IMR-90 (cell line): ENCODE results near the gene CADM2. TPM values are rescaled to one million over a fixed set of nuclear protein-coding genes. Genes with fewer than 3 reads are reported as not detected.

ENCODE experiments used
- ATAC-seq: fragments of 200-7000 bp; cut with Tn5 transposase; 2 replicates; pipeline ENCODE4 v1.9.1; 2020; ENCODE audit warnings: low read depth, mild to moderate bottlenecking, moderate library complexity
- BruUV-seq: library from RNA; stranded (reverse); fragments of 400-500 nt; replicated peaks from 2 replicates; lab custom pipeline; 2021; lab: Mats Ljungman, UMichigan
- CTCF ChIA-PET: fragments of 300-600 bp; formaldehyde crosslinking; extraction: SDS; loops from one replicate; lab custom pipeline; 2021; ENCODE audit warnings: antibody characterized with exemption; lab: Yijun Ruan, JAX
- POLR2A ChIA-PET: fragments of 300-600 bp; sonication (Branson Sonifier 250); formaldehyde crosslinking; loops from one replicate; lab custom pipeline; 2022; ENCODE audit warnings: antibody characterized with exemption; ENCODE audit not compliant: unreplicated experiment; lab: Charles Lee
- DNase-seq: peaks from one replicate; pipeline ENCODE4 v3.0.0; 2013
- H2AFZ ChIP-seq: replicated peaks from 2 replicates; pipeline ENCODE3; 2013; ENCODE audit warnings: low read length, mild to moderate bottlenecking; ENCODE audit not compliant: poor library complexity
- H2AK5ac ChIP-seq: 2 replicates; pipeline ENCODE4 v1.6.1; 2013; ENCODE audit warnings: low read depth, low read length, inconsistent platforms
- H2AK9ac ChIP-seq: replicated peaks from 2 replicates; pipeline ENCODE3; 2013; ENCODE audit warnings: mild to moderate bottlenecking, low read depth, low read length, moderate library complexity; ENCODE audit not compliant: poor library complexity
- H2BK120ac ChIP-seq: 2 replicates; pipeline ENCODE4 v1.6.1; 2013; ENCODE audit warnings: low read depth, low read length, inconsistent platforms
- H2BK15ac ChIP-seq: 3 replicates; pipeline ENCODE4 v1.6.1; 2013; ENCODE audit warnings: low read depth, low read length, inconsistent platforms
- H2BK20ac ChIP-seq: 2 replicates; pipeline ENCODE4 v1.6.1; 2013; ENCODE audit warnings: low read depth, mild to moderate bottlenecking, inconsistent platforms, low read length, moderate library complexity
- H2BK5ac ChIP-seq: 2 replicates; pipeline ENCODE4 v1.6.1; 2013; ENCODE audit warnings: mild to moderate bottlenecking, low read depth, low read length, inconsistent platforms; ENCODE audit not compliant: poor library complexity, severe bottlenecking
- H3K14ac ChIP-seq: replicated peaks from 2 replicates; pipeline ENCODE4 v1.6.1; 2013; ENCODE audit warnings: low read depth, low read length, inconsistent platforms
- H3K18ac ChIP-seq: 2 replicates; pipeline ENCODE4 v1.6.1; 2013; ENCODE audit warnings: low read depth, low read length, control low read depth
- H3K23ac ChIP-seq: 2 replicates; pipeline ENCODE4 v1.6.1; 2013; ENCODE audit warnings: low read depth, low read length, inconsistent platforms
- H3K27ac ChIP-seq: 2 replicates; pipeline ENCODE4 v1.5.1; 2013; ENCODE audit warnings: mild to moderate bottlenecking, control low read depth, low read length; ENCODE audit not compliant: insufficient read depth
- H3K27me3 ChIP-seq: 2 replicates; pipeline ENCODE4 v1.6.1; 2013; ENCODE audit warnings: low read length; ENCODE audit not compliant: control insufficient read depth, insufficient read depth
- H3K36me3 ChIP-seq: 2 replicates; pipeline ENCODE4 v1.6.1; 2013; ENCODE audit warnings: low read length, mixed read lengths; ENCODE audit not compliant: control insufficient read depth, insufficient read depth
- H3K4ac ChIP-seq: 2 replicates; pipeline ENCODE4 v1.6.1; 2013; ENCODE audit warnings: low read depth, low read length, inconsistent platforms
- H3K4me1 ChIP-seq: 2 replicates; pipeline ENCODE4 v1.6.1; 2013; ENCODE audit warnings: low read length, mixed read lengths; ENCODE audit not compliant: control insufficient read depth, insufficient read depth
- H3K4me2 ChIP-seq: 2 replicates; pipeline ENCODE4 v1.6.1; 2013; ENCODE audit warnings: low read depth, mild to moderate bottlenecking, control low read depth, low read length, moderate library complexity
- H3K4me3 ChIP-seq: 2 replicates; pipeline ENCODE4 v1.5.1; 2013; ENCODE audit warnings: low read depth, mild to moderate bottlenecking, control low read depth, low read length, moderate library complexity; ENCODE audit not compliant: insufficient read depth
- H3K56ac ChIP-seq: 2 replicates; pipeline ENCODE4 v1.6.1; 2013; ENCODE audit warnings: low read length, inconsistent platforms; ENCODE audit not compliant: insufficient read depth; ENCODE audit errors: extremely low read depth
- H3K79me1 ChIP-seq, 2 experiments: 2 replicates each; pipeline ENCODE4 v1.6.1; 2013; ENCODE audit warnings: low read length in 2 of 2, inconsistent platforms in 1 of 2, low read depth in 1 of 2
- H3K9ac ChIP-seq: 2 replicates; pipeline ENCODE4 v1.6.1; 2013; ENCODE audit warnings: low read depth, low read length, control low read depth
- H3K9me1 ChIP-seq: 2 replicates; pipeline ENCODE4 v1.6.1; 2013; ENCODE audit warnings: low read length, inconsistent platforms; ENCODE audit not compliant: insufficient read depth
- H3K9me3 ChIP-seq: 2 replicates; pipeline ENCODE4 v1.6.1; 2013; ENCODE audit warnings: low read length; ENCODE audit not compliant: control insufficient read depth, insufficient read depth
- H4K20me1 ChIP-seq: 2 replicates; pipeline ENCODE4 v1.6.1; 2013; ENCODE audit warnings: low read length, inconsistent platforms; ENCODE audit not compliant: insufficient read depth
- H4K5ac ChIP-seq: 2 replicates; pipeline ENCODE4 v1.6.1; 2013; ENCODE audit warnings: mild to moderate bottlenecking, low read depth, low read length, control low read depth
- H4K8ac ChIP-seq, 2 experiments: 2 replicates each; pipeline ENCODE4 v1.6.1; 2013; ENCODE audit warnings: low read depth in 2 of 2, low read length in 2 of 2, control low read depth in 1 of 2, inconsistent platforms in 1 of 2
- H4K91ac ChIP-seq: 2 replicates; pipeline ENCODE4 v1.6.1; 2013; ENCODE audit warnings: low read depth, low read length, inconsistent platforms; ENCODE audit not compliant: insufficient read depth
- BHLHE40 ChIP-seq: fragments of 150-350 bp; IDR thresholded peaks from 2 replicates; pipeline ENCODE4 v1.6.1; 2016; ENCODE audit warnings: mild to moderate bottlenecking, low read depth, low read length
- CEBPB ChIP-seq: IDR thresholded peaks from 2 replicates; pipeline ENCODE4 v1.6.1; 2012; ENCODE audit warnings: low read depth, low read length, improper control_type of control experiment
- CHD1 ChIP-seq: IDR thresholded peaks from 2 replicates; pipeline ENCODE4 v1.6.1; 2012; ENCODE audit warnings: low read depth, low read length, improper control_type of control experiment
- CTCF ChIP-seq: conservative IDR thresholded peaks from 2 replicates; pipeline ENCODE4 v1.5.1; 2012; ENCODE audit warnings: mild to moderate bottlenecking, low read depth, low read length, improper control_type of control experiment
- ELK1 ChIP-seq: fragments of 150-350 bp; IDR thresholded peaks from 2 replicates; pipeline ENCODE4 v1.6.1; 2016; ENCODE audit warnings: low read depth, mild to moderate bottlenecking, low read length, moderate library complexity, borderline replicate concordance
- FOS ChIP-seq: fragments of 150-350 bp; IDR thresholded peaks from 2 replicates; pipeline ENCODE4 v1.6.1; 2016; ENCODE audit warnings: low read depth, low read length
- MAFK ChIP-seq: IDR thresholded peaks from 2 replicates; pipeline ENCODE4 v1.6.1; 2012; ENCODE audit warnings: low read depth, low read length, improper control_type of control experiment
- MAZ ChIP-seq: IDR thresholded peaks from 2 replicates; pipeline ENCODE4 v1.6.1; 2012; ENCODE audit warnings: low read depth, mild to moderate bottlenecking, low read length, improper control_type of control experiment, moderate library complexity, borderline replicate concordance
- NFE2L2 ChIP-seq: fragments of 150-350 bp; IDR thresholded peaks from 2 replicates; pipeline ENCODE4 v1.6.1; 2016; ENCODE audit warnings: low read depth, mild to moderate bottlenecking, low read length
- POLR2A ChIP-seq: IDR thresholded peaks from 2 replicates; pipeline ENCODE4 v1.6.1; 2012; ENCODE audit warnings: mild to moderate bottlenecking, low read depth, low read length
- RAD21 ChIP-seq: IDR thresholded peaks from 2 replicates; pipeline ENCODE4 v1.6.1; 2012; ENCODE audit warnings: low read length, improper control_type of control experiment
- RCOR1 ChIP-seq: IDR thresholded peaks from 2 replicates; pipeline ENCODE4 v1.6.1; 2012; ENCODE audit warnings: mild to moderate bottlenecking, low read length, improper control_type of control experiment; ENCODE audit not compliant: insufficient replicate concordance
- RFX5 ChIP-seq: IDR thresholded peaks from 2 replicates; pipeline ENCODE4 v1.8.0; 2012; ENCODE audit warnings: low read depth, mild to moderate bottlenecking, low read length, moderate library complexity
- SMC3 ChIP-seq: fragments of 150-350 bp; IDR thresholded peaks from 2 replicates; pipeline ENCODE4 v1.6.1; 2016; ENCODE audit warnings: low read depth, mild to moderate bottlenecking, antibody characterized with exemption, low read length, moderate library complexity
- USF2 ChIP-seq: fragments of 150-350 bp; IDR thresholded peaks from 2 replicates; pipeline ENCODE4 v1.6.1; 2017; ENCODE audit warnings: mild to moderate bottlenecking, antibody characterized with exemption, low read length, low read depth
- WGBS, 2 experiments: methylation state at CpG; one replicate each; pipeline versions ENCODE4 v1.1.5 to v1.1.7; 2013; ENCODE audit warnings: missing lambda C conversion rate in 2 of 2; ENCODE audit not compliant: insufficient read length in 1 of 2; ENCODE audit errors: extremely low coverage in 2 of 2; 5-methylcytosine and 5-hydroxymethylcytosine counted together
- dilution Hi-C: fragments of 300-500 bp; cut with HindIII; formaldehyde crosslinking; loops from one replicate; pipeline ENCODE4 v1.14.3; 2018; ENCODE audit warnings: low sequenced_read_pairs; ENCODE audit not compliant: unreplicated experiment
- in situ Hi-C: fragments of 300-500 bp; cut with MboI; formaldehyde crosslinking; loops from 3 replicates; pipeline ENCODE4 v1.14.3; 2019; ENCODE audit warnings: low sequenced_read_pairs, inconsistent platforms, mixed read lengths
- intact Hi-C: fragments of 100-400 bp; cut with micrococcal nuclease; formaldehyde crosslinking; loops from 2 replicates; pipeline ENCODE4 v1.10.0; 2022
- polyA plus RNA-seq, 3 experiments: library from polyadenylated mRNA; depleted of rRNA; stranded (reverse); fragments of >200 nt; gene quantifications; 2 replicates each; pipeline ENCODE4 v1.2.3, GENCODE V29; 2012; ENCODE audit warnings: low replicate concordance in 1 of 3
- total RNA-seq: library from RNA; depleted of rRNA; stranded (reverse); fragments of >200 nt; gene quantifications from 2 replicates; pipeline ENCODE4 v1.2.3, GENCODE V29; 2012

CADM2 gene
- total and polyA plus RNA-seq, 2 of the 4 experiments (the other 2 are of a cell fraction) = not detected

GRCh38 chr3:85632921-85633320 is 674.1 kb downstream of the CADM2 start:
- intact Hi-C loops = no loop called here
- Histone ChIP-seq H2AK5ac (no peak overlapping the region), H3K4me2 (no peak overlapping the region), H3K9me1 (no peaks in the 10 kb centered on the region), H3K27me3 (no peaks in the 10 kb centered on the region), H4K91ac (no peak overlapping the region), H4K8ac (no peak overlapping the region), H3K23ac (no peak overlapping the region), H4K20me1 (no peaks in the 10 kb centered on the region), H3K18ac (no peak overlapping the region), H3K4ac (no peak overlapping the region), H3K56ac (no peak overlapping the region), H3K9ac (no peak overlapping the region), H2AK9ac (no peak overlapping the region), H3K4me1 (no peaks in the 10 kb centered on the region), H4K5ac (no peak overlapping the region), H3K79me1 (no peaks in the 10 kb centered on the region), H2BK15ac (no peak overlapping the region), H2BK120ac (no peak overlapping the region), H3K14ac (no peak overlapping the region), H2BK5ac (no peak overlapping the region), H3K9me3 (no peaks in the 10 kb centered on the region), H3K4me3 (no peak overlapping the region), H3K27ac (no peak overlapping the region), H2AFZ (no peak overlapping the region), H2BK20ac (no peak overlapping the region), H3K36me3 (no peaks in the 10 kb centered on the region)
- dilution Hi-C loops = no loop called here
- ChIA-PET CTCF (no interaction called here), POLR2A (no interaction called here)
- DNase-seq (no peak), ATAC-seq (no peak)
- no peak for TF ChIP-seq MAZ
- TF ChIP-seq RCOR1 = no peak
- no peak for TF ChIP-seq POLR2A
- TF ChIP-seq CEBPB = no peak
- no peak for TF ChIP-seq BHLHE40
- TF ChIP-seq NFE2L2 = no peak
- TF ChIP-seq MAFK = no peak
- no peak for TF ChIP-seq ELK1
- TF ChIP-seq CTCF = no peak
- no peak for TF ChIP-seq CHD1
- no peak for TF ChIP-seq USF2
- no peak for TF ChIP-seq RFX5
- no peak for TF ChIP-seq FOS
- no peak for TF ChIP-seq RAD21
- TF ChIP-seq SMC3 = no peak
- WGBS, 2 experiments = no CpG with 5 or more reads among the region's 4 CpGs
- in situ Hi-C loops = no loop called here
- BruUV-seq = no TSS peak
